GM23248 (cell line): ENCODE measurements around the gene CDYL. TPM values are rescaled to one million over a fixed set of nuclear protein-coding genes. Genes with fewer than 3 reads are reported as not detected.

ENCODE experiments used
- DNase-seq: peaks from one replicate; pipeline ENCODE4 v3.0.0-alpha.2; 2015
- H2AFZ ChIP-seq: fragments of 200-600 bp; sonication (generic); 2 replicates; pipeline ENCODE4 v1.6.1; 2016; ENCODE audit warnings: antibody characterized with exemption
- H3F3A ChIP-seq: fragments of 200-600 bp; sonication (generic); 2 replicates; pipeline ENCODE4 v1.6.1; 2016; ENCODE audit warnings: mild to moderate bottlenecking, antibody characterized with exemption, mixed run types; ENCODE audit not compliant: insufficient read depth
- H3K27ac ChIP-seq: fragments of 200-600 bp; sonication (generic); 2 replicates; pipeline ENCODE4 v1.5.1; 2016; ENCODE audit warnings: mild to moderate bottlenecking
- H3K27me3 ChIP-seq: fragments of 200-600 bp; sonication (generic); replicated peaks from 2 replicates; pipeline ENCODE4 v1.6.1; 2016; ENCODE audit warnings: mild to moderate bottlenecking; ENCODE audit not compliant: insufficient read depth
- H3K36me3 ChIP-seq: fragments of 200-600 bp; sonication (generic); 2 replicates; pipeline ENCODE4 v1.6.1; 2016; ENCODE audit warnings: low read depth, mild to moderate bottlenecking
- H3K4me1 ChIP-seq: fragments of 200-600 bp; sonication (generic); 2 replicates; pipeline ENCODE4 v1.6.1; 2016; ENCODE audit warnings: mild to moderate bottlenecking; ENCODE audit not compliant: insufficient read depth
- H3K4me2 ChIP-seq: fragments of 200-600 bp; sonication (generic); one replicate; pipeline ENCODE4 v1.6.1; 2016; ENCODE audit warnings: mild to moderate bottlenecking; ENCODE audit not compliant: unreplicated experiment
- H3K4me3 ChIP-seq: fragments of 200-600 bp; sonication (generic); 2 replicates; pipeline ENCODE4 v1.5.1; 2016; ENCODE audit warnings: mild to moderate bottlenecking
- H3K79me2 ChIP-seq: fragments of 200-600 bp; sonication (generic); 2 replicates; pipeline ENCODE4 v1.6.1; 2016; ENCODE audit warnings: mild to moderate bottlenecking; ENCODE audit not compliant: insufficient read depth
- H3K9ac ChIP-seq: fragments of 200-600 bp; sonication (generic); 2 replicates; pipeline ENCODE4 v1.6.1; 2016; ENCODE audit warnings: mild to moderate bottlenecking
- H3K9me2 ChIP-seq: fragments of 200-600 bp; sonication (generic); 2 replicates; pipeline ENCODE4 v1.6.1; 2016; ENCODE audit warnings: mixed run types, mild to moderate bottlenecking, moderate library complexity; ENCODE audit not compliant: insufficient read depth
- H3K9me3 ChIP-seq: fragments of 200-600 bp; sonication (generic); one replicate; pipeline ENCODE4 v1.6.1; 2017; ENCODE audit warnings: low read depth
- H4K20me1 ChIP-seq: fragments of 200-600 bp; sonication (generic); 2 replicates; pipeline ENCODE4 v1.6.0; 2016; ENCODE audit not compliant: insufficient read depth
- EZH2 ChIP-seq: fragments of 200-600 bp; sonication (generic); IDR thresholded peaks from 2 replicates; pipeline ENCODE4 v1.6.1; 2018; ENCODE audit warnings: antibody characterized with exemption, mild to moderate bottlenecking; ENCODE audit not compliant: insufficient read depth, poor library complexity, severe bottlenecking
- EZH2phosphoT487 ChIP-seq: fragments of 200-600 bp; sonication (generic); IDR thresholded peaks from 2 replicates; pipeline ENCODE4 v1.6.1; 2018; ENCODE audit warnings: antibody characterized with exemption, moderate library complexity, mild to moderate bottlenecking, low read depth; ENCODE audit not compliant: insufficient read depth
- WGBS, 2 experiments: methylation state at CpG; one replicate each; pipeline ENCODE4 v1.1.6; 2015 to 2017; ENCODE audit warnings: low lambda C conversion rate in 2 of 2, low coverage in 1 of 2; ENCODE audit errors: missing lambda C conversion rate in 2 of 2; 5-methylcytosine and 5-hydroxymethylcytosine counted together
- in situ Hi-C: fragments of 300-500 bp; cut with MboI; formaldehyde crosslinking; loops from 2 replicates; pipeline ENCODE4 v1.15.0; 2020
- polyA plus RNA-seq: library from polyadenylated mRNA; unstranded; fragments of >200 nt; fragmentation: Nextera tagmentation; extraction: Ambion mirVana; gene quantifications from 2 replicates; pipeline ENCODE4 v1.2.1, GENCODE V29; 2016
- total RNA-seq: library from RNA; depleted of rRNA; stranded (reverse); fragments of >200 nt; shearing (Covaris generic); gene quantifications from 2 replicates; pipeline ENCODE4 v1.2.3, GENCODE V29; 2014

Gene CDYL
- total and polyA plus RNA-seq, 2 experiments from 2014 or later, result 7.9 to 27.9 TPM

GRCh38 chr6:4763921-4764320, 12.3 kb upstream of the CDYL start:
- DNase-seq, result no peak
- H4K20me1 ChIP-seq, result no peaks in the 10 kb centered on the region

DNA sequence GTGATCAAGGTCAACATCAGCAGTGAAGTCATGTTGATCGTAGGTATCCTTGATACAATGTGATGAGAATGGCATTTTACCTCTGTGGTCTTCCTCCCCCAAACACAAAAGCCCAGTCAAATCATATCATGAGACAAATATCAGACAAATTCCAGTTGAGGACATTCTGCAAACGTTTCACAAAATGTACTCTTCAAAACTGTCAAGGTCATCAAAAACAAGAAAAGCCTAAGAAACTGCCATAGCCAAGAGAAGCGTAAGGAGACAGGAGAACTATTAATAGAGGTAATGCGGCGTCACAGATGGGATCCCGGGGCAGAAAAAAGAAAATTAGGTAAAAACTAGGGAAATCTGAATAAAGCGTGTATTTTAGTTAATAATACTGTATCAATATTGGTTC, 7.4 kb upstream of the CDYL start:
- WGBS, 2 experiments, result 82 to 84% methylated on average over 7 of the region's 7 CpGs
- H3K36me3 ChIP-seq, result no peaks in the 10 kb centered on the region
- no peaks in the 10 kb centered on the region for H3K27me3 ChIP-seq
- H3K4me2 ChIP-seq, result no peak overlapping the region
- H3K9me3 ChIP-seq, result no peaks in the 10 kb centered on the region
- H4K20me1 ChIP-seq, result no peaks in the 10 kb centered on the region
- in situ Hi-C loops, result no loop called here
- no peak overlapping the region for H2AFZ ChIP-seq
- H3K9ac ChIP-seq, result no peak overlapping the region
- TF ChIP-seq EZH2phosphoT487, result no peak
- no peak for TF ChIP-seq EZH2
- no peaks in the 10 kb centered on the region for H3K79me2 ChIP-seq
- H3F3A ChIP-seq, result 0 out of 2 replicates have a peak, but pooled peaks cover 3% of the 10 kb centered on the region
- no peak for DNase-seq
- no peaks in the 10 kb centered on the region for H3K4me1 ChIP-seq
- H3K9me2 ChIP-seq, result no peaks in the 10 kb centered on the region
- no peak overlapping the region for H3K27ac ChIP-seq
- H3K4me3 ChIP-seq, result no peak overlapping the region

More at GRCh38 chr6:4763921-4764320, 12.3 kb upstream of the CDYL start:
- in situ Hi-C loops, result no loop called here
- Histone ChIP-seq H3K4me2 (no peak overlapping the region), H3K9ac (no peak overlapping the region), H3K36me3 (no peaks in the 10 kb centered on the region), H3K27me3 (no peaks in the 10 kb centered on the region), H3K9me3 (no peaks in the 10 kb centered on the region), H3K4me3 (no peak overlapping the region), H2AFZ (no peak overlapping the region), H3K79me2 (no peaks in the 10 kb centered on the region), H3K4me1 (no peaks in the 10 kb centered on the region), H3F3A (no peaks in the 10 kb centered on the region), H3K27ac (no peak overlapping the region), H3K9me2 (no peaks in the 10 kb centered on the region)
- WGBS, 2 experiments, result 41 to 43% methylated on average over 1 of the region's 1 CpG
- TF ChIP-seq EZH2, result no peak
- TF ChIP-seq EZH2phosphoT487, result no peak

DNA sequence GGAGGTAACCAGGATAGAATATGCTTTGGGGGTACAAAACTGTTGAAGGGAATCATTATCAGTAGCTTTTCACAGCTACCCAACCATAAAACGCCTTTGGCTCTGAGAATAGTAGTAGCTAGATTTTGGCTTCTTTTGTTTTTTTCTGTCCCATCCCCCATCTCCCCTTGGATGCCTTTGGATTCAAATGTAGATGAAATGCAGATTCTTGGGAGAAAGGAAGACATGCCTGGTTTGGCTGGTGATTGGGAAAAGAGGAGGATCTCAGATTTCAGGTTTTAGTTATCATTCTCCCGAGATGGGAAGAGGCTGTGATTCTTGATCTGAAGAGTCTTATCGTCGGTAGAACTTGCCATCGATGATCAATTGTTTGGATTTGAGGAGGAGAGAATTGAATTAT, 3.5 kb upstream of the CDYL start:
- Histone ChIP-seq H3K4me1 (peaks cover 3% of the 10 kb centered on the region; the same call in 1 of the 2 replicates), H3K79me2 (peaks cover 8% of the 10 kb centered on the region), H3K9ac (no peak overlapping the region), H3K4me3 (no peak overlapping the region), H3K27me3 (no peaks in the 10 kb centered on the region), H3K36me3 (no peaks in the 10 kb centered on the region), H2AFZ (no peak overlapping the region), H3K9me3 (no peaks in the 10 kb centered on the region), H3K4me2 (no peak overlapping the region), H3F3A (peaks cover 19% of the 10 kb centered on the region), H3K9me2 (no peaks in the 10 kb centered on the region), H4K20me1 (peaks cover under 1% of the 10 kb centered on the region; the same call in 1 of the 2 replicates), H3K27ac (no peak overlapping the region)
- no peak for DNase-seq
- no peak for TF ChIP-seq EZH2phosphoT487
- TF ChIP-seq EZH2, result no peak
- in situ Hi-C loops, result no loop called here
- WGBS, 2 experiments, result 39 to 44% methylated on average over 5 of the region's 5 CpGs

GRCh38 chr6:4773181-4773580, 3.0 kb upstream of the CDYL start:
- in situ Hi-C loops, result no loop called here

More at GRCh38 chr6:4773181-4773580, 3.0 kb upstream of the CDYL start:
- no peaks in the 10 kb centered on the region for H3K36me3 ChIP-seq
- peaks cover 12% of the 10 kb centered on the region for H3K79me2 ChIP-seq
- H3F3A ChIP-seq, result peaks cover 23% of the 10 kb centered on the region
- H4K20me1 ChIP-seq, result peaks cover 5% of the 10 kb centered on the region; the same call in 1 of the 2 replicates
- H3K4me3 ChIP-seq, result no peak overlapping the region
- no peak for TF ChIP-seq EZH2phosphoT487
- TF ChIP-seq EZH2, result no peak
- no peak for DNase-seq
- no peaks in the 10 kb centered on the region for H3K9me3 ChIP-seq
- no peak overlapping the region for H2AFZ ChIP-seq
- 19 to 27% methylated on average over 7 of the region's 7 CpGs for WGBS, 2 experiments
- no peaks in the 10 kb centered on the region for H3K9me2 ChIP-seq
- no peak overlapping the region for H3K9ac ChIP-seq
- H3K4me2 ChIP-seq, result no peak overlapping the region
- H3K27ac ChIP-seq, result no peak overlapping the region
- peaks cover 6% of the 10 kb centered on the region; the same call in 1 of the 2 replicates for H3K4me1 ChIP-seq
- H3K27me3 ChIP-seq, result no peaks in the 10 kb centered on the region
